Liver (tissue), 9 donors: ENCODE measurements around the gene TMEM145. TPM values are rescaled to one million over a fixed set of nuclear protein-coding genes. Genes with fewer than 3 reads are reported as not detected.

Source experiments
- DNase-seq: peaks from one replicate; pipeline ENCODE4 v3.0.0-alpha.2; 2017; ENCODE audit warnings: low spot score
- H3K27ac ChIP-seq, 2 donors: one replicate each; pipeline ENCODE4 v1.7.0; 2013; ENCODE audit warnings: inconsistent platforms in 2 of 2, low read length in 2 of 2, control low read depth in 1 of 2, low read depth in 1 of 2, mild to moderate bottlenecking in 1 of 2
- H3K27me3 ChIP-seq, 4 donors: one replicate each; pipeline versions ENCODE4 v1.6.1 to v1.7.0; 2013; ENCODE audit warnings: low read length in 3 of 4, inconsistent platforms in 1 of 4, mild to moderate bottlenecking in 1 of 4, moderate library complexity in 1 of 4; ENCODE audit not compliant: control insufficient read depth in 4 of 4, insufficient read depth in 4 of 4
- H3K36me3 ChIP-seq, 4 donors: one replicate each; pipeline versions ENCODE4 v1.6.1 to v1.7.0; 2013; ENCODE audit warnings: low read length in 3 of 4, mild to moderate bottlenecking in 3 of 4, low read depth in 1 of 4, moderate library complexity in 1 of 4; ENCODE audit not compliant: control insufficient read depth in 4 of 4, insufficient read depth in 3 of 4
- H3K4me1 ChIP-seq, 4 donors: one replicate each; pipeline versions ENCODE4 v1.6.1 to v1.7.0; 2013; ENCODE audit warnings: low read length in 3 of 4, mild to moderate bottlenecking in 3 of 4, moderate library complexity in 1 of 4; ENCODE audit not compliant: control insufficient read depth in 4 of 4, insufficient read depth in 4 of 4
- H3K4me3 ChIP-seq, 3 donors: one replicate each; pipeline versions ENCODE4 v1.6.1 to v1.7.0; 2013; ENCODE audit warnings: low read length in 3 of 3, control low read depth in 1 of 3, low read depth in 1 of 3, mild to moderate bottlenecking in 1 of 3
- H3K9ac ChIP-seq, 2 donors: one replicate each; pipeline ENCODE4 v1.7.0; 2013; ENCODE audit warnings: low read length in 2 of 2, mild to moderate bottlenecking in 2 of 2, moderate library complexity in 2 of 2, control low read depth in 1 of 2, low read depth in 1 of 2
- H3K9me3 ChIP-seq, 4 donors: one replicate each; pipeline versions ENCODE4 v1.6.1 to v1.7.0; 2013; ENCODE audit warnings: low read length in 3 of 4; ENCODE audit not compliant: control insufficient read depth in 4 of 4
- EGR1 ChIP-seq, 2 donors: IDR thresholded peaks; 2 replicates each; pipeline ENCODE4 v1.6.1; 2016 to 2018; ENCODE audit warnings: antibody characterized with exemption in 2 of 2, low read depth in 2 of 2
- HNF4A ChIP-seq, 2 donors: conservative IDR thresholded peaks; 2 replicates each; pipeline ENCODE4 v1.6.1; 2016; ENCODE audit warnings: antibody characterized with exemption in 2 of 2, mild to moderate bottlenecking in 2 of 2
- NR2F2 ChIP-seq: IDR thresholded peaks from 2 replicates; pipeline ENCODE4 v1.6.1; 2016; ENCODE audit warnings: antibody characterized with exemption
- YY1 ChIP-seq: IDR thresholded peaks from 2 replicates; pipeline ENCODE4 v1.6.1; 2016; ENCODE audit warnings: antibody characterized with exemption, mild to moderate bottlenecking
- WGBS: extraction: QIAGEN DNeasy Blood & Tissue Kit; methylation state at CpG from one replicate; pipeline ENCODE4 v1.1.7; 2013; 5-methylcytosine and 5-hydroxymethylcytosine counted together
- polyA plus RNA-seq, 2 donors: library from polyadenylated mRNA; stranded (reverse) in 1 of 2; unstranded in 1 of 2; fragments of 200-250 nt in 1 of 2; fragments of >200 nt in 1 of 2; fragmentation: Nextera tagmentation in 1 of 2; extraction: Ambion mirVana in 1 of 2; gene quantifications; one replicate each; pipeline versions ENCODE4 v1.2.1 to v1.2.3, GENCODE V29; 2013 to 2015
- total RNA-seq, 2 donors: library from RNA; depleted of rRNA; stranded (reverse); fragments of >200 nt; gene quantifications; one replicate each; pipeline ENCODE4 v1.2.3, GENCODE V29; 2014
- TF ChIP-seq, protein P1 (sequence below): IDR thresholded peaks from 2 replicates; pipeline ENCODE4 v1.6.1; 2016; ENCODE audit warnings: antibody characterized with exemption
- TF ChIP-seq, protein P2 (sequence below): IDR thresholded peaks from 2 replicates; pipeline ENCODE4 v1.6.1; 2016; ENCODE audit warnings: antibody characterized with exemption
- TF ChIP-seq, protein P3 (sequence below): fragments of 150-350 bp; IDR thresholded peaks from 2 replicates; pipeline ENCODE4 v1.5.1; 2017; ENCODE audit warnings: improper control_type of control experiment, low read depth, low read length; ENCODE audit not compliant: missing input control
- TF ChIP-seq, protein P4 (sequence below): IDR thresholded peaks from 2 replicates; pipeline ENCODE4 v1.6.1; 2016; ENCODE audit warnings: antibody characterized with exemption
- TF ChIP-seq, protein P5 (sequence below): IDR thresholded peaks from 2 replicates; pipeline ENCODE4 v1.6.1; 2016; ENCODE audit warnings: antibody characterized with exemption, mild to moderate bottlenecking
- donor health status: healthy.
- donor health status: healthy.
- donor health status: healthy.
- donor health status: healthy.
- donor health status: healthy.

Gene TMEM145
- total and polyA plus RNA-seq, 4 donors, result 0.02 to 0.08 TPM; not detected in 2

DNA sequence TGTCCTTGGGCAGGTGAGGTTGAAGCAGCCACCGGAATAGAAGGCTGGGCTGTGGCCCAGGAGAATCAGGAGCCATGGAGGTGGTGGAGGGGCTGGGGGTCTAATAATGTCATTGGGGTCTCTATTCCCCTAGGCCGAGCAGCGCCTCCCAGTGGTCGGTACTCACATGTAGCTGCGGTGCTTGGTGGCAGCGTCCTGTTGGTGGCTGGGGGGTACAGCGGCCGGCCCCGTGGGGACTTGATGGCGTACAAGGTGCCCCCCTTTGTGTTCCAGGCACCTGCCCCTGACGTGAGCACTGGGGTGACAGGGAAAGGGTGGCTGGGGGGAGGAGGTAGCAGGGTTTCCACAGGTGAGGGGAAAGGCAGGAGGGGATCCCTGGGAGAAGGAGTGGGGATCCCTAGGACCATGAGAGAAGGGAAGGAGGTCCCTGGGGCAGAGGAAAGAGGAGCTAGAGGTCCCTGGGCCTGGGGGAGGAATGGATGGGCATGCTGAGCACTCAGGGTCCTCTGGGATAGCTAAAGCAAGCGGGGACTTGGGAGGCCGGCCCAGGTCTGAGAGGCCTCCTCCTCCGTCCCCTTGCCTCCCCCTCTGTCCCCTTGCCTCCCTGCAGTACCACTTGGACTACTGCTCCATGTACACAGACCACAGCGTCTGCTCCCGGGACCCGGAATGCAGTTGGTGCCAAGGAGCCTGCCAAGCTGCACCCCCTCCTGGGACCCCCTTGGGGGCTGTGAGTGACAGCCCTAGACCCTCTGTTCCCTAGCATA is 30.4 kb downstream of the TMEM145 start:
- DNase-seq, result no peak
- Histone ChIP-seq H3K27me3 (no peaks in the 10 kb centered on the region), H3K27ac (no peak overlapping the region), H3K9ac (no peak overlapping the region), H3K36me3 (peaks cover 2 to 12% (median 3%) of the 10 kb centered on the region in 4 donors), H3K4me1 (no peaks in the 10 kb centered on the region), H3K4me3 (no peak overlapping the region), H3K9me3 (no peaks in the 10 kb centered on the region)
- 93% methylated on average over 17 of the region's 17 CpGs for WGBS
- TF ChIP-seq, protein P1, sequence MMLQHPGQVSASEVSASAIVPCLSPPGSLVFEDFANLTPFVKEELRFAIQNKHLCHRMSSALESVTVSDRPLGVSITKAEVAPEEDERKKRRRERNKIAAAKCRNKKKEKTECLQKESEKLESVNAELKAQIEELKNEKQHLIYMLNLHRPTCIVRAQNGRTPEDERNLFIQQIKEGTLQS, result no peak
- TF ChIP-seq, protein P2, sequence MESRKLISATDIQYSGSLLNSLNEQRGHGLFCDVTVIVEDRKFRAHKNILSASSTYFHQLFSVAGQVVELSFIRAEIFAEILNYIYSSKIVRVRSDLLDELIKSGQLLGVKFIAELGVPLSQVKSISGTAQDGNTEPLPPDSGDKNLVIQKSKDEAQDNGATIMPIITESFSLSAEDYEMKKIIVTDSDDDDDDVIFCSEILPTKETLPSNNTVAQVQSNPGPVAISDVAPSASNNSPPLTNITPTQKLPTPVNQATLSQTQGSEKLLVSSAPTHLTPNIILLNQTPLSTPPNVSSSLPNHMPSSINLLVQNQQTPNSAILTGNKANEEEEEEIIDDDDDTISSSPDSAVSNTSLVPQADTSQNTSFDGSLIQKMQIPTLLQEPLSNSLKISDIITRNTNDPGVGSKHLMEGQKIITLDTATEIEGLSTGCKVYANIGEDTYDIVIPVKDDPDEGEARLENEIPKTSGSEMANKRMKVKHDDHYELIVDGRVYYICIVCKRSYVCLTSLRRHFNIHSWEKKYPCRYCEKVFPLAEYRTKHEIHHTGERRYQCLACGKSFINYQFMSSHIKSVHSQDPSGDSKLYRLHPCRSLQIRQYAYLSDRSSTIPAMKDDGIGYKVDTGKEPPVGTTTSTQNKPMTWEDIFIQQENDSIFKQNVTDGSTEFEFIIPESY, result no peak
- TF ChIP-seq, protein P3, sequence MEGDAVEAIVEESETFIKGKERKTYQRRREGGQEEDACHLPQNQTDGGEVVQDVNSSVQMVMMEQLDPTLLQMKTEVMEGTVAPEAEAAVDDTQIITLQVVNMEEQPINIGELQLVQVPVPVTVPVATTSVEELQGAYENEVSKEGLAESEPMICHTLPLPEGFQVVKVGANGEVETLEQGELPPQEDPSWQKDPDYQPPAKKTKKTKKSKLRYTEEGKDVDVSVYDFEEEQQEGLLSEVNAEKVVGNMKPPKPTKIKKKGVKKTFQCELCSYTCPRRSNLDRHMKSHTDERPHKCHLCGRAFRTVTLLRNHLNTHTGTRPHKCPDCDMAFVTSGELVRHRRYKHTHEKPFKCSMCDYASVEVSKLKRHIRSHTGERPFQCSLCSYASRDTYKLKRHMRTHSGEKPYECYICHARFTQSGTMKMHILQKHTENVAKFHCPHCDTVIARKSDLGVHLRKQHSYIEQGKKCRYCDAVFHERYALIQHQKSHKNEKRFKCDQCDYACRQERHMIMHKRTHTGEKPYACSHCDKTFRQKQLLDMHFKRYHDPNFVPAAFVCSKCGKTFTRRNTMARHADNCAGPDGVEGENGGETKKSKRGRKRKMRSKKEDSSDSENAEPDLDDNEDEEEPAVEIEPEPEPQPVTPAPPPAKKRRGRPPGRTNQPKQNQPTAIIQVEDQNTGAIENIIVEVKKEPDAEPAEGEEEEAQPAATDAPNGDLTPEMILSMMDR, result peak; percentile 3

DNA sequence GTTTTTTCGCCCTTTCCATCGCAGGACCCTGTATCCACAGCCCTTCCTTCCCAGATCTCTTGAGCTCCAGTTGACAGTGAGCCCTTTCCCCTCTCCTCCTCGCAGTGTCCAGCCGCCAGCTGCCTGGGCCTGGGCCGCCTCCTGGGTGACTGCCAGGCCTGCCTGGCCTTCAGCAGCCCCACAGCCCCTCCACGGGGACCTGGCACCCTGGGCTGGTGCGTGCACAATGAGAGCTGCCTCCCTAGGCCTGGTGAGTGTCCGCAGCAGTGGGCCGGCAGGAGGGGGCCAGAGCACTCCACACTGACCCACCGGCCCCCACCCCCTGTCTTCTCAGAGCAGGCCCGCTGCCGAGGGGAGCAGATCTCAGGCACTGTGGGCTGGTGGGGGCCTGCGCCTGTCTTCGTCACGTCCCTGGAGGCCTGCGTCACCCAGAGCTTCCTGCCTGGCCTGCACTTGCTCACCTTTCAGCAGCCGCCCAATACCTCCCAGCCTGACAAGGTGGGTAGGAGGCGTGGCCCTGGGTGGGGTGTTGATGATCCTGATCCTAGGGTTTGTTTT is 31.3 kb downstream of the TMEM145 start:
- Histone ChIP-seq H3K9me3 (no peaks in the 10 kb centered on the region), H3K27ac (no peak overlapping the region), H3K4me3 (no peak overlapping the region), H3K27me3 (no peaks in the 10 kb centered on the region), H3K9ac (no peak overlapping the region), H3K36me3 (peaks cover 2 to 12% (median 3%) of the 10 kb centered on the region in 4 donors), H3K4me1 (no peaks in the 10 kb centered on the region)
- DNase-seq, result no peak
- WGBS, result 97% methylated on average over 18 of the region's 18 CpGs
- no peak for TF ChIP-seq EGR1 (IDR thresholded peaks at IDR 0.05; ENCODE audit: low read depth in 2 of 2)
- TF ChIP-seq NR2F2, result no peak
- TF ChIP-seq, protein P4, sequence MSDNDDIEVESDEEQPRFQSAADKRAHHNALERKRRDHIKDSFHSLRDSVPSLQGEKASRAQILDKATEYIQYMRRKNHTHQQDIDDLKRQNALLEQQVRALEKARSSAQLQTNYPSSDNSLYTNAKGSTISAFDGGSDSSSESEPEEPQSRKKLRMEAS, result no peak
- no peak for TF ChIP-seq YY1
- TF ChIP-seq, protein P5, sequence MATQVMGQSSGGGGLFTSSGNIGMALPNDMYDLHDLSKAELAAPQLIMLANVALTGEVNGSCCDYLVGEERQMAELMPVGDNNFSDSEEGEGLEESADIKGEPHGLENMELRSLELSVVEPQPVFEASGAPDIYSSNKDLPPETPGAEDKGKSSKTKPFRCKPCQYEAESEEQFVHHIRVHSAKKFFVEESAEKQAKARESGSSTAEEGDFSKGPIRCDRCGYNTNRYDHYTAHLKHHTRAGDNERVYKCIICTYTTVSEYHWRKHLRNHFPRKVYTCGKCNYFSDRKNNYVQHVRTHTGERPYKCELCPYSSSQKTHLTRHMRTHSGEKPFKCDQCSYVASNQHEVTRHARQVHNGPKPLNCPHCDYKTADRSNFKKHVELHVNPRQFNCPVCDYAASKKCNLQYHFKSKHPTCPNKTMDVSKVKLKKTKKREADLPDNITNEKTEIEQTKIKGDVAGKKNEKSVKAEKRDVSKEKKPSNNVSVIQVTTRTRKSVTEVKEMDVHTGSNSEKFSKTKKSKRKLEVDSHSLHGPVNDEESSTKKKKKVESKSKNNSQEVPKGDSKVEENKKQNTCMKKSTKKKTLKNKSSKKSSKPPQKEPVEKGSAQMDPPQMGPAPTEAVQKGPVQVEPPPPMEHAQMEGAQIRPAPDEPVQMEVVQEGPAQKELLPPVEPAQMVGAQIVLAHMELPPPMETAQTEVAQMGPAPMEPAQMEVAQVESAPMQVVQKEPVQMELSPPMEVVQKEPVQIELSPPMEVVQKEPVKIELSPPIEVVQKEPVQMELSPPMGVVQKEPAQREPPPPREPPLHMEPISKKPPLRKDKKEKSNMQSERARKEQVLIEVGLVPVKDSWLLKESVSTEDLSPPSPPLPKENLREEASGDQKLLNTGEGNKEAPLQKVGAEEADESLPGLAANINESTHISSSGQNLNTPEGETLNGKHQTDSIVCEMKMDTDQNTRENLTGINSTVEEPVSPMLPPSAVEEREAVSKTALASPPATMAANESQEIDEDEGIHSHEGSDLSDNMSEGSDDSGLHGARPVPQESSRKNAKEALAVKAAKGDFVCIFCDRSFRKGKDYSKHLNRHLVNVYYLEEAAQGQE, result no peak
- TF ChIP-seq, protein P1, result no peak
- no peak for TF ChIP-seq HNF4A (conservative IDR thresholded peaks at IDR 0.05)
